GM23338 (cell line): ENCODE data around the gene SYNPO2. TPM values are rescaled to one million over a fixed set of nuclear protein-coding genes. Genes with fewer than 3 reads are reported as not detected.

Experiments used
- ATAC-seq: fragments of 200-7000 bp; cut with Tn5 transposase; 3 replicates; pipeline ENCODE4 v1.9.1; 2020
- DNase-seq: peaks from one replicate; pipeline ENCODE4 v3.0.0-alpha.2; 2015; ENCODE audit warnings: low spot score
- H2AFZ ChIP-seq: fragments of 200-600 bp; sonication (generic); 2 replicates; pipeline ENCODE4 v1.8.0; 2016; ENCODE audit warnings: antibody characterized with exemption, mild to moderate bottlenecking, moderate library complexity
- H3F3A ChIP-seq: fragments of 200-600 bp; sonication (generic); replicated peaks from 2 replicates; pipeline ENCODE4 v1.8.0; 2017; ENCODE audit warnings: antibody characterized with exemption, mixed run types, low read depth
- H3K27ac ChIP-seq: fragments of 200-600 bp; sonication (generic); 2 replicates; pipeline ENCODE4 v1.6.1; 2016; ENCODE audit warnings: low read depth
- H3K27me3 ChIP-seq: fragments of 200-600 bp; sonication (generic); 2 replicates; pipeline ENCODE4 v1.8.0; 2016; ENCODE audit warnings: mild to moderate bottlenecking, mixed run types, moderate library complexity; ENCODE audit not compliant: insufficient read depth
- H3K36me3 ChIP-seq: fragments of 200-600 bp; sonication (generic); 2 replicates; pipeline ENCODE4 v1.8.0; 2016; ENCODE audit warnings: mild to moderate bottlenecking; ENCODE audit not compliant: insufficient read depth
- H3K4me1 ChIP-seq: fragments of 200-600 bp; sonication (generic); 2 replicates; pipeline ENCODE4 v1.8.0; 2016; ENCODE audit warnings: mild to moderate bottlenecking, moderate library complexity; ENCODE audit not compliant: insufficient read depth
- H3K4me2 ChIP-seq: fragments of 200-600 bp; sonication (generic); 2 replicates; pipeline ENCODE4 v1.7.1; 2017; ENCODE audit warnings: mixed run types
- H3K4me3 ChIP-seq: fragments of 200-600 bp; sonication (generic); 2 replicates; pipeline ENCODE4 v1.6.1; 2016; ENCODE audit warnings: mixed run types
- H3K79me2 ChIP-seq: fragments of 200-600 bp; sonication (generic); replicated peaks from 2 replicates; pipeline ENCODE4 v1.8.0; 2017; ENCODE audit warnings: mild to moderate bottlenecking; ENCODE audit not compliant: insufficient read depth
- H3K9me2 ChIP-seq: fragments of 200-600 bp; sonication (generic); 2 replicates; pipeline ENCODE4 v1.8.0; 2017; ENCODE audit not compliant: insufficient read depth
- H4K20me1 ChIP-seq: fragments of 200-600 bp; sonication (generic); replicated peaks from 2 replicates; pipeline ENCODE4 v1.8.0; 2017; ENCODE audit warnings: mild to moderate bottlenecking; ENCODE audit not compliant: insufficient read depth
- H3K27ac Mint-ChIP-seq: 2 replicates; pipeline ENCODE4 v1.8.0; 2020; ENCODE audit warnings: inconsistent platforms, mild to moderate bottlenecking, moderate library complexity, mixed read lengths
- H3K27me3 Mint-ChIP-seq: 3 replicates; pipeline ENCODE4 v1.8.0; 2022; ENCODE audit warnings: low read depth, mild to moderate bottlenecking, moderate library complexity, mixed read lengths, inconsistent platforms; ENCODE audit not compliant: insufficient read depth, poor library complexity
- H3K36me3 Mint-ChIP-seq: 3 replicates; pipeline ENCODE4 v1.8.0; 2021; ENCODE audit warnings: low read depth, mild to moderate bottlenecking, inconsistent platforms, moderate library complexity, mixed read lengths
- H3K4me1 Mint-ChIP-seq: 3 replicates; pipeline ENCODE4 v1.8.0; 2020; ENCODE audit warnings: mild to moderate bottlenecking, inconsistent platforms, mixed read lengths
- H3K4me3 Mint-ChIP-seq: 3 replicates; pipeline ENCODE4 v1.8.0; 2021; ENCODE audit warnings: moderate library complexity, mild to moderate bottlenecking, inconsistent platforms, mixed read lengths
- H3K9me3 Mint-ChIP-seq: 3 replicates; pipeline ENCODE4 v1.8.0; 2020; ENCODE audit warnings: moderate library complexity, mild to moderate bottlenecking, inconsistent platforms, mixed read lengths
- CREB1 ChIP-seq: fragments of 250-450 bp; sonication (Bioruptor Pico); IDR thresholded peaks from 2 replicates; pipeline ENCODE4 v1.5.0; 2020; ENCODE audit warnings: low read depth, mild to moderate bottlenecking, moderate library complexity
- CTCF ChIP-seq, 2 experiments: fragments of 200-600 bp in 1 of 2; sonication (generic) in 1 of 2; conservative IDR thresholded peaks; 2 replicates each; pipeline versions ENCODE4 v1.5.1 to v1.6.1; 2016 to 2017; ENCODE audit warnings: antibody characterized with exemption in 2 of 2, low read depth in 2 of 2, mild to moderate bottlenecking in 2 of 2, moderate library complexity in 1 of 2
- EZH2 ChIP-seq: fragments of 200-600 bp; sonication (generic); IDR thresholded peaks from one replicate; pipeline ENCODE4 v1.8.0; 2017; ENCODE audit warnings: antibody characterized with exemption, mild to moderate bottlenecking, low read depth; ENCODE audit not compliant: unreplicated experiment
- EZH2phosphoT487 ChIP-seq: fragments of 200-600 bp; sonication (generic); IDR thresholded peaks from one replicate; pipeline ENCODE4 v1.8.1; 2018; ENCODE audit warnings: antibody characterized with exemption; ENCODE audit not compliant: unreplicated experiment
- JUNB ChIP-seq: IDR thresholded peaks from one replicate; pipeline ENCODE4 v1.6.1; 2016; ENCODE audit warnings: antibody characterized with exemption; ENCODE audit not compliant: unreplicated experiment
- NANOG ChIP-seq: IDR thresholded peaks from 2 replicates; pipeline ENCODE4 v1.6.1; 2016; ENCODE audit warnings: antibody characterized with exemption, borderline replicate concordance
- POLR2AphosphoS5 ChIP-seq: IDR thresholded peaks from 2 replicates; pipeline ENCODE4 v1.6.1; 2016; ENCODE audit warnings: antibody characterized with exemption, low read depth
- STAT1 ChIP-seq: IDR thresholded peaks from one replicate; pipeline ENCODE4 v1.6.1; 2016; ENCODE audit warnings: antibody characterized with exemption; ENCODE audit not compliant: unreplicated experiment
- ZNF114 ChIP-seq: fragments of 250-450 bp; sonication (Bioruptor Pico); IDR thresholded peaks from 2 replicates; pipeline ENCODE4 v1.5.0; 2020; ENCODE audit warnings: mild to moderate bottlenecking, moderate library complexity
- ZNF331 ChIP-seq: fragments of 250-450 bp; sonication (Bioruptor Pico); IDR thresholded peaks from 2 replicates; pipeline ENCODE4 v1.5.0; 2020; ENCODE audit warnings: low read depth, mild to moderate bottlenecking, moderate library complexity
- polyA plus RNA-seq: library from polyadenylated mRNA; unstranded; fragments of >200 nt; fragmentation: Nextera tagmentation; extraction: Ambion mirVana; gene quantifications from 2 replicates; pipeline ENCODE4 v1.2.1, GENCODE V29; 2016
- total RNA-seq: library from RNA; depleted of rRNA; stranded (reverse); fragments of >200 nt; shearing (Covaris generic); gene quantifications from 2 replicates; pipeline ENCODE4 v1.2.3, GENCODE V29; 2014
- TF ChIP-seq, protein P1 (sequence below): IDR thresholded peaks from one replicate; pipeline ENCODE4 v1.6.1; 2018; ENCODE audit warnings: antibody characterized with exemption; ENCODE audit not compliant: unreplicated experiment
- TF ChIP-seq, protein P2 (sequence below): fragments of 250-450 bp; sonication (Bioruptor Pico); IDR thresholded peaks from 2 replicates; pipeline ENCODE4 v1.5.0; 2020; ENCODE audit warnings: mild to moderate bottlenecking, moderate library complexity
- TF ChIP-seq, protein P3 (sequence below): IDR thresholded peaks from 2 replicates; pipeline ENCODE4 v1.6.1; 2016; ENCODE audit warnings: antibody characterized with exemption

Gene SYNPO2
- total and polyA plus RNA-seq, 2 experiments from 2014 or later, result 2.1 to 3.4 TPM

- H2AFZ ChIP-seq, result no peak overlapping the region
- H3K27me3 Mint-ChIP-seq, result no peaks in the 10 kb centered on the region
- H3K4me1 Mint-ChIP-seq, result peaks cover 6% of the 10 kb centered on the region; the same call in 1 of the 3 replicates
- H4K20me1 ChIP-seq, result no peaks in the 10 kb centered on the region
- no peak overlapping the region for H3K4me3 ChIP-seq
- no peaks in the 10 kb centered on the region for H3K9me2 ChIP-seq
- ATAC-seq, result no peak
- H3K4me1 ChIP-seq, result peaks cover 8% of the 10 kb centered on the region; the same call in 1 of the 2 replicates
- H3K27ac ChIP-seq, result no peak overlapping the region
- no peak overlapping the region for H3K4me3 Mint-ChIP-seq
- no peak overlapping the region for H3K27ac Mint-ChIP-seq
- H3K9me3 Mint-ChIP-seq, result no peaks in the 10 kb centered on the region; the same call in 2 of the 3 replicates
- no peaks in the 10 kb centered on the region for H3K27me3 ChIP-seq
- no peaks in the 10 kb centered on the region for H3K36me3 ChIP-seq
- DNase-seq, result no peak
- no peaks in the 10 kb centered on the region; the same call in 1 of the 2 replicates for H3F3A ChIP-seq
- H3K36me3 Mint-ChIP-seq, result no peaks in the 10 kb centered on the region
- no peak overlapping the region for H3K4me2 ChIP-seq
- TF ChIP-seq, protein P1, sequence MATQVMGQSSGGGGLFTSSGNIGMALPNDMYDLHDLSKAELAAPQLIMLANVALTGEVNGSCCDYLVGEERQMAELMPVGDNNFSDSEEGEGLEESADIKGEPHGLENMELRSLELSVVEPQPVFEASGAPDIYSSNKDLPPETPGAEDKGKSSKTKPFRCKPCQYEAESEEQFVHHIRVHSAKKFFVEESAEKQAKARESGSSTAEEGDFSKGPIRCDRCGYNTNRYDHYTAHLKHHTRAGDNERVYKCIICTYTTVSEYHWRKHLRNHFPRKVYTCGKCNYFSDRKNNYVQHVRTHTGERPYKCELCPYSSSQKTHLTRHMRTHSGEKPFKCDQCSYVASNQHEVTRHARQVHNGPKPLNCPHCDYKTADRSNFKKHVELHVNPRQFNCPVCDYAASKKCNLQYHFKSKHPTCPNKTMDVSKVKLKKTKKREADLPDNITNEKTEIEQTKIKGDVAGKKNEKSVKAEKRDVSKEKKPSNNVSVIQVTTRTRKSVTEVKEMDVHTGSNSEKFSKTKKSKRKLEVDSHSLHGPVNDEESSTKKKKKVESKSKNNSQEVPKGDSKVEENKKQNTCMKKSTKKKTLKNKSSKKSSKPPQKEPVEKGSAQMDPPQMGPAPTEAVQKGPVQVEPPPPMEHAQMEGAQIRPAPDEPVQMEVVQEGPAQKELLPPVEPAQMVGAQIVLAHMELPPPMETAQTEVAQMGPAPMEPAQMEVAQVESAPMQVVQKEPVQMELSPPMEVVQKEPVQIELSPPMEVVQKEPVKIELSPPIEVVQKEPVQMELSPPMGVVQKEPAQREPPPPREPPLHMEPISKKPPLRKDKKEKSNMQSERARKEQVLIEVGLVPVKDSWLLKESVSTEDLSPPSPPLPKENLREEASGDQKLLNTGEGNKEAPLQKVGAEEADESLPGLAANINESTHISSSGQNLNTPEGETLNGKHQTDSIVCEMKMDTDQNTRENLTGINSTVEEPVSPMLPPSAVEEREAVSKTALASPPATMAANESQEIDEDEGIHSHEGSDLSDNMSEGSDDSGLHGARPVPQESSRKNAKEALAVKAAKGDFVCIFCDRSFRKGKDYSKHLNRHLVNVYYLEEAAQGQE, result no peak
- no peak for TF ChIP-seq CTCF (conservative IDR thresholded peaks at IDR 0.05; ENCODE audit: low read depth in 2 of 2)
- no peak for TF ChIP-seq POLR2AphosphoS5
- TF ChIP-seq, protein P2, sequence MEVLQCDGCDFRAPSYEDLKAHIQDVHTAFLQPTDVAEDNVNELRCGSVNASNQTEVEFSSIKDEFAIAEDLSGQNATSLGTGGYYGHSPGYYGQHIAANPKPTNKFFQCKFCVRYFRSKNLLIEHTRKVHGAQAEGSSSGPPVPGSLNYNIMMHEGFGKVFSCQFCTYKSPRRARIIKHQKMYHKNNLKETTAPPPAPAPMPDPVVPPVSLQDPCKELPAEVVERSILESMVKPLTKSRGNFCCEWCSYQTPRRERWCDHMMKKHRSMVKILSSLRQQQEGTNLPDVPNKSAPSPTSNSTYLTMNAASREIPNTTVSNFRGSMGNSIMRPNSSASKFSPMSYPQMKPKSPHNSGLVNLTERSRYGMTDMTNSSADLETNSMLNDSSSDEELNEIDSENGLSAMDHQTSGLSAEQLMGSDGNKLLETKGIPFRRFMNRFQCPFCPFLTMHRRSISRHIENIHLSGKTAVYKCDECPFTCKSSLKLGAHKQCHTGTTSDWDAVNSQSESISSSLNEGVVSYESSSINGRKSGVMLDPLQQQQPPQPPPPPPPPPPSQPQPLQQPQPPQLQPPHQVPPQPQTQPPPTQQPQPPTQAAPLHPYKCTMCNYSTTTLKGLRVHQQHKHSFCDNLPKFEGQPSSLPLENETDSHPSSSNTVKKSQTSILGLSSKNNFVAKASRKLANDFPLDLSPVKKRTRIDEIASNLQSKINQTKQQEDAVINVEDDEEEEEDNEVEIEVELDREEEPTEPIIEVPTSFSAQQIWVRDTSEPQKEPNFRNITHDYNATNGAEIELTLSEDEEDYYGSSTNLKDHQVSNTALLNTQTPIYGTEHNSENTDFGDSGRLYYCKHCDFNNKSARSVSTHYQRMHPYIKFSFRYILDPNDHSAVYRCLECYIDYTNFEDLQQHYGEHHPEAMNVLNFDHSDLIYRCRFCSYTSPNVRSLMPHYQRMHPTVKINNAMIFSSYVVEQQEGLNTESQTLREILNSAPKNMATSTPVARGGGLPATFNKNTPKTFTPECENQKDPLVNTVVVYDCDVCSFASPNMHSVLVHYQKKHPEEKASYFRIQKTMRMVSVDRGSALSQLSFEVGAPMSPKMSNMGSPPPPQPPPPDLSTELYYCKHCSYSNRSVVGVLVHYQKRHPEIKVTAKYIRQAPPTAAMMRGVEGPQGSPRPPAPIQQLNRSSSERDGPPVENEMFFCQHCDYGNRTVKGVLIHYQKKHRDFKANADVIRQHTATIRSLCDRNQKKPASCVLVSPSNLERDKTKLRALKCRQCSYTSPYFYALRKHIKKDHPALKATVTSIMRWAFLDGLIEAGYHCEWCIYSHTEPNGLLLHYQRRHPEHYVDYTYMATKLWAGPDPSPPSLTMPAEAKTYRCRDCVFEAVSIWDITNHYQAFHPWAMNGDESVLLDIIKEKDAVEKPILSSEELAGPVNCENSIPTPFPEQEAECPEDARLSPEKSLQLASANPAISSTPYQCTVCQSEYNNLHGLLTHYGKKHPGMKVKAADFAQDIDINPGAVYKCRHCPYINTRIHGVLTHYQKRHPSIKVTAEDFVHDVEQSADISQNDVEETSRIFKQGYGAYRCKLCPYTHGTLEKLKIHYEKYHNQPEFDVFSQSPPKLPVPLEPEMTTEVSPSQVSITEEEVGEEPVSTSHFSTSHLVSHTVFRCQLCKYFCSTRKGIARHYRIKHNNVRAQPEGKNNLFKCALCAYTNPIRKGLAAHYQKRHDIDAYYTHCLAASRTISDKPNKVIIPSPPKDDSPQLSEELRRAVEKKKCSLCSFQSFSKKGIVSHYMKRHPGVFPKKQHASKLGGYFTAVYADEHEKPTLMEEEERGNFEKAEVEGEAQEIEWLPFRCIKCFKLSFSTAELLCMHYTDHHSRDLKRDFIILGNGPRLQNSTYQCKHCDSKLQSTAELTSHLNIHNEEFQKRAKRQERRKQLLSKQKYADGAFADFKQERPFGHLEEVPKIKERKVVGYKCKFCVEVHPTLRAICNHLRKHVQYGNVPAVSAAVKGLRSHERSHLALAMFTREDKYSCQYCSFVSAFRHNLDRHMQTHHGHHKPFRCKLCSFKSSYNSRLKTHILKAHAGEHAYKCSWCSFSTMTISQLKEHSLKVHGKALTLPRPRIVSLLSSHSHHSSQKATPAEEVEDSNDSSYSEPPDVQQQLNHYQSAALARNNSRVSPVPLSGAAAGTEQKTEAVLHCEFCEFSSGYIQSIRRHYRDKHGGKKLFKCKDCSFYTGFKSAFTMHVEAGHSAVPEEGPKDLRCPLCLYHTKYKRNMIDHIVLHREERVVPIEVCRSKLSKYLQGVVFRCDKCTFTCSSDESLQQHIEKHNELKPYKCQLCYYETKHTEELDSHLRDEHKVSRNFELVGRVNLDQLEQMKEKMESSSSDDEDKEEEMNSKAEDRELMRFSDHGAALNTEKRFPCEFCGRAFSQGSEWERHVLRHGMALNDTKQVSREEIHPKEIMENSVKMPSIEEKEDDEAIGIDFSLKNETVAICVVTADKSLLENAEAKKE (CRISPR knock-in tag), result no peak
- no peak for TF ChIP-seq ZNF331 (CRISPR knock-in tag)
- no peak for TF ChIP-seq ZNF114
- TF ChIP-seq CREB1 (CRISPR knock-in tag), result no peak
- TF ChIP-seq, protein P3, sequence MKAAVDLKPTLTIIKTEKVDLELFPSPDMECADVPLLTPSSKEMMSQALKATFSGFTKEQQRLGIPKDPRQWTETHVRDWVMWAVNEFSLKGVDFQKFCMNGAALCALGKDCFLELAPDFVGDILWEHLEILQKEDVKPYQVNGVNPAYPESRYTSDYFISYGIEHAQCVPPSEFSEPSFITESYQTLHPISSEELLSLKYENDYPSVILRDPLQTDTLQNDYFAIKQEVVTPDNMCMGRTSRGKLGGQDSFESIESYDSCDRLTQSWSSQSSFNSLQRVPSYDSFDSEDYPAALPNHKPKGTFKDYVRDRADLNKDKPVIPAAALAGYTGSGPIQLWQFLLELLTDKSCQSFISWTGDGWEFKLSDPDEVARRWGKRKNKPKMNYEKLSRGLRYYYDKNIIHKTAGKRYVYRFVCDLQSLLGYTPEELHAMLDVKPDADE, result no peak
- no peak for TF ChIP-seq NANOG
- TF ChIP-seq EZH2phosphoT487, result no peak
- TF ChIP-seq EZH2, result no peak
- no peak for TF ChIP-seq JUNB
- no peak for TF ChIP-seq STAT1
- H3K79me2 ChIP-seq, result no peaks in the 10 kb centered on the region
These were observed 96.7 kb downstream of the SYNPO2 start for GRCh38 chr4:118985170-118986000.
